HG03558 (cell line): Measurements from ENCODE around the gene C19orf53.
"Not testable (repeated sequence)": the region's sequence is repeated elsewhere in the genome, so short reads cannot be mapped to it uniquely, and the experiment has no call there.

Source experiments
- ATAC-seq: cut with Tn5 transposase; IDR thresholded peaks from one replicate; pipeline ENCODE4 v1.9.1; 2021; ENCODE audit warnings: moderate number of reproducible peaks; ENCODE audit not compliant: unreplicated experiment; ENCODE audit errors: extremely low read depth

The C19orf53 gene

DNA sequence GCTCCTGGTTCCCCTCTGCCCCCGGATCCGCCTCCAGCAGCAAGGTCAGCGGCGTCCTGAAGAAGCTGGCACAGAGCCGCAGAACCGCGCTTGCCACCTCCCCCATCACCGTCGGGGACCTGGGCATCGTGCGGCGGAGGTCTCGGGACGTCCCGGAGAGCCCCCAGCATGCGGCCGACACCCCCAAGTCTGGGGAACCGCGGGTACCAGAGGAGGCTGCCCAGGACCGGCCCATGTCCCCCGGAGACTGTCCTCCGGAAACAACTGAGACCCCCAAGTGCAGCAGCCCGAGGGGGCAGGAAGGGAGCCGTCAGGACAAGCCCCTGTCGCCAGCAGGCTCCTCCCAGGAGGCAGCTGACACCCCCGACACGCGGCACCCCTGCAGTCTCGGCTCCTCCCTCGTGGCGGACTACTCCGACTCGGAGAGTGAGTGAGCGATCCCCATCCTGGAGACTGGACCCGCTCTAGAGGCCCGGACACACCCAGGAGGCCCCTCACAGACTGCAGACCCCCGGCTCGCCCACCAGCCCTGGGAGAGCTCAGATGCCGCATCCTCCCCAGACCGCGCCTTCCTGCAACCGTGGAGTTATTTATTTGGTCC is 11.5 kb upstream of the C19orf53 start:
- no peak for ATAC-seq

- ATAC-seq: no peak
These were observed 11.0 kb upstream of the C19orf53 start for GRCh38 chr19:13763265-13763664.

GRCh38 chr19:13764101-13764807 is 10.0 kb upstream of the C19orf53 start, which contains the start of gene MRI1:
Gene MRI1 (plus strand): TSS chr19:13764522. CDS start chr19:13764589, 67 bp downstream.
- ATAC-seq: no peak

DNA sequence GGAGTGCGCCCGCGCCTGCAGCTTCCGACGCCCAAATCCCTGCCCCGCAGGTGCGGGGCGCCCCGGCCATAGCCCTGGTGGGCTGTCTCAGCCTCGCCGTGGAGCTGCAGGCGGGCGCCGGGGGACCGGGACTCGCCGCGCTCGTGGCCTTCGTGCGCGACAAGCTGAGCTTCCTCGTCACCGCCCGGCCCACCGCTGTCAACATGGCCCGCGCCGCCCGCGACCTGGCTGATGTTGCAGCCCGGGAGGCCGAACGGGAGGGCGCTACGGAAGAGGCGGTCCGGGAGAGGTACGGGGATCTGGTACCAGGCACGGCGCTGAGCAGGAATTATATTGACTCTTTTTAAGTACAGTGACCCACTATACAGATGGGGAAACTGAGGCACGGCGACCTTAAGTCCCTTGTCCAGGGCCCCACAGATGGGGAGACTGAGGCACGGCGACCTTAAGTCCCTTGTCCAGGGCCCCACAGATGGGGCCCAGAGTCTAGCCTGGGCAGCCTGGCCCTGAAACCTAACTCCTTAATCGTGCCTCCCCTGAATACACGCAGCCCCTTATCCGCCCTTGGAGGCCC is 9.3 kb upstream of the C19orf53 start:
- ATAC-seq: no peak

DNA sequence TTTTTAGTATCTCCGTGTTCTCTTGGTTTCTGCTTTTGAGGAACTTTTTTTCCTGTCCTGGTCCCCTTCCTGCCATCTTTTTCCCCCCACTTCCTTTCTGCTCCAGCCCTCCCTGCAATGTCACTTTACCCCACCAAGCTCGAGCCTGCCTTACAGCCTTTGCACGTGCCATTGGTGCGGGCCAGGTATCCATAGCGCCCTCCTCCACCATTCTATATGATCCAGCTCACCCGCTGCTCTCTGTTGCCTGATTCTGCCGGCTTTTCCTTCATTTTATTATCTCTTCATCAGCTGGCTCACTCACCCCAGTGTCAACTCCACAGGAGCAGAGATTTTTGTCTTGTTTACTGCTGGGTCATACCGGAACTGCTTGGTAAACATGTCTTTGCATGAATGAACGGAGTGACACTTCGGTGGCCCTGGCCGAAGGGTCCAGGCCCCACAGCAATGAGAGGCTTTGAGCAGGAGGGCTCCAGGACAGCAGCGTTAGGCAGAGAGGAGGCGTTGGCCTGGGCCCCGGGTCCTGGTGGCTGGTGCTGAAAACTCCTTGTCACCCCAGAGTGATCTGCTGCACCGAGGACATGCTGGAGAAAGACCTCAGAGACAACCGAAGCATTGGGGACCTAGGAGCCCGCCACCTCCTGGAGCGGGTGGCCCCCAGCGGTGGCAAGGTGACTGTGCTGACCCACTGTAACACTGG is 8.7 kb upstream of the C19orf53 start:
- ATAC-seq: no peak

DNA sequence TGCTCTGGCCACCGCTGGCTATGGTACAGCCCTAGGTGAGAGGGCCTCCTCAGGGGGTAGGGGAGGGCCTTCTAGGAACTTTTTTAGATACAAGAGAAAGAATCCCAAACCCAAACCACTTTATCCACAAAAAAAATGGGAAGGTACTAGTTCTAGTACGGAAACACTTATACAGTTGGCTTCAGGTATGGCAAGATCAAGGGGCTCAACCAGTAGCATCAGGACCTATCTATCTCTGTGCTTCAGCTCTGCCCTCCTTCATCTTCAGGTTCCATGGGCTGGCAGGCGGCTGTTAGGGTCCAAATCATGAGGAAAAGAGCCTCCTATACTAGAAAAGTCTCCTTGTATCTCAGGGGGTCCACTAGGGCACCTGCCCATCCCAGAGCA is 8.2 kb upstream of the C19orf53 start:
- no peak for ATAC-seq

GRCh38 chr19:13768510-13768909 is 5.7 kb upstream of the C19orf53 start:
- no peak for ATAC-seq

DNA sequence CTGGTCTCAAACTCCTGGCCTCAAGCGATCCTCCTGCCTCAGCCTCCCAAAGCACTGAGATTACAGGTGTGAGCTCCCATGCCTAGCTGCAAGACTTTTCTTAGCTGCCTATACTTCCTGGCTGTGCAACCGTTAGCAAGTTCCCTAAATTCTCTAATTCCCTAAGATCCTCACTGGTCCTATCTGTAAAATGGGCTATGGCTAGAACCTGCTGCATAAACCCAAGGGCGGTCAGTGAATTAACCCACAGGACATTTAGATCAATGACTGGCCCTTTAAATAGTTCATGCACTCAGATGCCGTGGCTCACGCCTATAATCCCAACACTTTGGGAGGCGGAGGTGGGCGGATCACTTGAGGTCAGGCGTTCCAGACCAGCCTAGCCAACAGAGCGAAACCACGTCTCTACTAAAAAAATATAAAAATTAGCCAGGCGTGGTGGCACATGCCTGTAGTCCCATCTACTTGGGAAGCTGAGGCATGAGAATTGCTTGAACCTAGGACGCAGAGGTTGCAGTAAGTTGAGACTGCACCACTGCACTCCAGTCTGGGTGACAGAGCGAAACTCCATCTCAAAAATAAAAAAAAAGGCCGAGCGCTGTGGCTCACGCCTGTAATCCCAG is 4.1 kb upstream of the C19orf53 start:
- no peak for ATAC-seq

- ATAC-seq: no peak
These were observed 4.1 kb downstream of the C19orf53 start for GRCh38 chr19:13778398-13778797.

GRCh38 chr19:13778847-13779246 is 4.6 kb downstream of the C19orf53 start:
- no peak for ATAC-seq

DNA sequence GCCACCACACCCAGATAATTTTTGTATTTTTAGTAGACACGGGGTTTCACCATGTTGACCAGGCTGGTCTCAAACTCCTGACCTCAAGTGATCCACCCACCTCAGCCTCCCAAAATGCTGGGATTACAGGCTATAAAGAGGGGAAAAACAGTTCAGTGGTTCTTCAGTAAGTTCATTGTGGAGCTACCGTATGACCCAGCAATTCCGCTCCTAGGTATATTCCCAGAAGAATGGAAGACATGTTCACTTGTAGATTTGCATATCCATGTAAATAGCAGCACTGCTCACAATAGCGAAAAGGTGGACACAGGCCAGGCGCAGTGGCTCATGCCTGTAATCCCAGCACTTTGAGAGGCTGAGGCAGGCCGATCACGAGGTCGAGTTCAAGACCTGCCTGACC is 5.5 kb downstream of the C19orf53 start:
- not testable (repeated sequence) for ATAC-seq

DNA sequence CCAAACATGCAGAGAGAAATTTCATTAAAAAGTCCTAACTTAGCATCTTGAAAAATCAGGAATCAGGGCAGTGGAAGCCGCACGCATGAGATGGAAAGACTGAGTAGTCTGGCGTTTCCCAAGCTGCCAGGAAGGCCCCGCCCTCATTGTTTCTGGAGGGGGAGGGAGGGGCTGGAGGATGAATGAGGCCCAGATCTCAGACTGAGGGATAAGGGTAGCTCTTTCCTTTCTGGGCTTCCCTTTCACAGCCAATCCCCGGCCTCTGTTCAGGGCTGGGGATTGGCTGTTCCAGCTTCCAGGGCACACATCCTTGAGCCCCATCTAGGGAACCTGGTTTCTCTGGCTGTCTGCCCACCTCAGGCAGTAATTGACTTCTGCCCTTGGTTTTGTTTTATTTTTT is 7.3 kb downstream of the C19orf53 start:
- no peak for ATAC-seq

DNA sequence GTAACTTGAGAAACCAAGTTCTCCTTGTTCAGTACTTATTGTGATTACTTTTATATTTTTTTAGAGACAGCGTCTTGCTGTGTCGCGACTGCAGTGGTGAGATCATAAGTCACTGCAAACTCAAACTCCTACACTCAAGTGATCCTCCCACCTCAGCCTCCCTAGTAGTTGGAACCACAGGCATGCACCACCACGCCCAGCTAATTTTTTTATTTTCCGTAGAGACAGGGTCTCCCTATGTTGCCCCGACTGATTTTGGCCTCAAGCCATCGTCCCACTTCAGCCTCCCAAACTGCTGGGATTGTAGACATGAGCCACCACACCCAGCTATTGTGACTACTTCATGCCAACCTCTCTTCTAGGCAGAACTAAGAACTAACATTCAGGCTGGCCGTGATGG is 8.3 kb downstream of the C19orf53 start:
- no peak for ATAC-seq

- no peak for ATAC-seq
These were observed 9.6 kb downstream of the C19orf53 start for GRCh38 chr19:13783565-13784500.

DNA sequence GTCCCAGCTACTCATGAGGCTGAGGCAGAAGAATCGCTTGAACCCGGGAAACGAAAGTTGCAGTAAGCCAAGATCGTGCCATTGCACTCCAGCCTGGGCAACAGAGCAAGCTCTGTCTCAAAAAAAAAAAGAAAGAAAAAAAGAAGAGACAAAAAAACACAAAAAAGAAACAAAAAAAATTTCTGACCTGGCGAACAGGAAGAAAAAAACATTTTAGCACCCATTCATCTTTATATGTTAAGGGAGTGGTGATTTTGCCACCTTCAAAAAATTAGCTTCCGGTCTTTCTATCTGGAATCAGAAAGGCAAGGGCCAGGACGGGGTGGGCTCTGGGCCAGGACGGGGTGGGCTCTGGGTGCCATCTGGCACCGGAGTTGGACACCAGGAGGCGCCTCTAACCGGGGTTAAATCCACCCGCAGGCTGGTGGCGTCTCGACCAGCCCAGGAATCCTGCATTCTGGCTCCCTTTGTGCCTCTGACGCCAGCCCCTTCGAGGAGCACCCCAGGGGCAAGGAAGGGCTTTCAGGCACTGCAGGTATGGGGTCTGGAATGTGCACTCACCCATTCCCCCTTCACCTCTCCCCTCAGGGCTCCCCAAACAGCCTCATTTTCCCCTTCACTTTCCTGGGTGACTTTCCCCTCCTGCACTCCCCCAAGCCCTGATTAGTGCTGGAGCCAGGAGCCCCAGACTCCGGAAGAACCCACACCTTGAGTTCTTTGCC is 10.6 kb downstream of the C19orf53 start:
- ATAC-seq: no peak

DNA sequence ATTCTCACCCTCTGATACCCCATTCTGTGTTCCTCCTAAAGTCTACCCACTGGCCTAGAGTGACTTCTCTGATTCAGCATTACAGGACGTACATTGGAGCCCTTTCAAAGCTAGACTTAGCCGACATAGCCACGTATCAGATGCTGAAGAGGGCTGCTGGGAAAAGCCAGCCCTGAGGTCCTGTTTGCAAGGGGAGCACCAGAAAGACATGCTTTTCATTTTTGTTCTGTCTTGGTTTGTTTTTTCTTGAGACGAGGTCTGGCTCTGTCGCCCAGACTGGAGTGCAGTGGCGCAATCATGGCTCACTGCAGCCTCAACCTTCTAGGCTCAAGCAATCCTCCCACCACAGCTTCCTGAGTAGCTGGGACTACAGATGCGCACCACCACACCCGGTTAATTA is 14.7 kb downstream of the C19orf53 start:
- ATAC-seq: no peak

DNA sequence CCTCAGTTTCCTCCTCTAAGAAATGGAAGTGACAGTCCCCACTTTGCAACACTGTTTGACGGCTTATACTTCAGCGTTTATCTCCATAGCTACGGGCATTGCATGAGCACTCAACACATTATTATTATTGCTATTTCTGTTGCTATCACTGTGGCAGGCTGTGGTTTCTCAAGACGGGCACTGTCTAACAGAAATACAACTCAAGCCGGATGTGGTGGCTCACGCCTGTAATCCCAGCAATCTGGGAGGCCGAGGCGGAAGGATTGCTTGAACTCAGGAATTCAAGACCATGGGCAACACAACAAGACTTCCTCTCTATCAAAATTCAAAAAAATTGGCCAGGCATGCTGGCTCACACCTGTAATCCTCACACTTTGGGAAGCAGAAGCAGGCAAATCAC is 16.1 kb downstream of the C19orf53 start:
- ATAC-seq: no peak

GRCh38 chr19:13793317-13793716 is 19.1 kb downstream of the C19orf53 start:
- not testable (repeated sequence) for ATAC-seq

GRCh38 chr19:13794398-13794756 is 20.1 kb downstream of the C19orf53 start:
- ATAC-seq: no peak
